ENCODE data around the gene RETREG2.

The RETREG2 gene

GRCh38 chr2:219204425-219205164 is 26.5 kb downstream of the RETREG2 start:
- Histone ChIP-seq H3K23ac (ENCODE audit: low read depth, low read length, poor library complexity) (no peak overlapping the region), H4K8ac (ENCODE audit: low read depth, low read length) (no peak overlapping the region)

DNA sequence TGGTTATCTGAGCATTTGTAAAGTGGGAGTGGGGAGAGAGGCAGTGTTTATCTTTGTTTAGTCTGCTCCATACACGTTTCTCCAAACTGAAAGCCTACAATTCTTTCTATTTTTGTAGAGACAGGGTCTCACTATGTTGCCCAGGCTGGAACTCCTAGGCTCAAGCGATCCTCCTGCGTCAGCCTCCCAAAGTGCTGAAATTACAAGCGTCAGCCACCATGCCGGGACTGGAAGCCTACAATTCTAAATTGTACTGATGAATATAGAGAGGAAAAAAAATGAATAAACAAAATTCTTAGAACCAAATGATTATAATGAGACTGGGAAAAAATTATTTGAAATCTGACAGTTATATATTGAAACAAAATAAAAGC is 27.1 kb downstream of the RETREG2 start:
- no peak overlapping the region for H2AFZ ChIP-seq (ENCODE audit: low read length)

More at GRCh38 chr2:219204425-219205164, 26.5 kb downstream of the RETREG2 start:
- Histone ChIP-seq H3K79me1 (ENCODE audit: low read depth, low read length) (no peaks in the 10 kb centered on the region), H3K27ac (replicated peaks; ENCODE audit: low read length) (no peak overlapping the region), H3K36me3 (replicated peaks in 1 of 2; ENCODE audit: control insufficient read depth in 2 of 2, insufficient read depth in 2 of 2, low read length in 2 of 2) (peaks cover 14 to 18% of the 10 kb centered on the region in 2 donors), H2BK15ac (ENCODE audit: low read length) (no peak overlapping the region), H3K9ac (ENCODE audit: low read depth, low read length, poor library complexity) (no peak overlapping the region), H3K4me2 (ENCODE audit: insufficient read depth, low read length, poor library complexity, severe bottlenecking) (no peak overlapping the region), H2BK5ac (ENCODE audit: low read length) (no peak overlapping the region), H3K27me3 (ENCODE audit: control insufficient read depth in 3 of 3, insufficient read depth in 3 of 3, low read depth in 1 of 3, low read length in 3 of 3) (no peaks in the 10 kb centered on the region), H2BK120ac (ENCODE audit: low read depth, low read length) (no peak overlapping the region), H2AFZ (ENCODE audit: low read length) (no peak overlapping the region), H2BK12ac (ENCODE audit: low read length) (no peak overlapping the region), H3K9me3 (replicated peaks in 1 of 2; ENCODE audit: control insufficient read depth in 2 of 2, insufficient read depth in 1 of 2, low read depth in 1 of 2, low read length in 2 of 2) (peaks cover 0 to 2% of the 10 kb centered on the region in 2 donors), H3K18ac (ENCODE audit: low read length) (no peak overlapping the region), H3K14ac (ENCODE audit: low read length) (no peak overlapping the region), H3K4ac (ENCODE audit: low read length) (no peak overlapping the region), H4K91ac (ENCODE audit: low read depth, low read length, poor library complexity) (no peak overlapping the region), H3K4me3 (ENCODE audit: low read length in 2 of 2) (no peak overlapping the region), H3K4me1 (ENCODE audit: control insufficient read depth in 2 of 2, insufficient read depth in 1 of 2, low read depth in 1 of 2, low read length in 2 of 2) (peaks cover 7 to 8% of the 10 kb centered on the region in 2 donors), H2AK5ac (ENCODE audit: low read depth, low read length) (no peak overlapping the region)
- no CpG with 5 or more reads among the region's 7 CpGs for WGBS, 2 donors (ENCODE audit: extremely low coverage in 2 of 2, insufficient read length in 2 of 2, insufficient replicate concordance in 1 of 2)
- no peak for DNase-seq (ENCODE audit: low spot score)

DNA sequence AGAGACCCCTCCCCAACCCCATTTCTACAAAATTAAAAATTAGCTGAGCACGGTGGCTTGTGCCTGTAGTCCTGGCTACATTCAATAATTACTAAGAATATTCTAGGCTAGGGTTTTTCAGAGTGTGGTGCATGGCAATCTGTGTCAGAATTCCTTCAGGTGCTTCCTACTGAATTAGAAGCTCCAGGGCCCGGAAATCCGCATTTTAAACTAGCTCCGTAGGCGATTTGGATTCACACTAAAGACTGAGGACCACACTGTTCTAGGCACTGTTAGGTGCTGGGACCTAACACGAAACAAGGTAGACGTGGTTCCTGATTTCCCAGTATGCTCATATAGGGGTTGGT is 27.9 kb downstream of the RETREG2 start:
- no peak overlapping the region for H3K23ac ChIP-seq (ENCODE audit: low read depth, low read length, poor library complexity)
- H3K9me3 ChIP-seq (replicated peaks in 1 of 2; ENCODE audit: control insufficient read depth in 2 of 2, insufficient read depth in 1 of 2, low read depth in 1 of 2, low read length in 2 of 2): peaks cover 0 to 2% of the 10 kb centered on the region in 2 donors
- H3K14ac ChIP-seq (ENCODE audit: low read length): no peak overlapping the region
- no peak overlapping the region for H4K91ac ChIP-seq (ENCODE audit: low read depth, low read length, poor library complexity)
- no peak overlapping the region for H2AK5ac ChIP-seq (ENCODE audit: low read depth, low read length)
- peaks cover 23 to 31% of the 10 kb centered on the region in 2 donors for H3K36me3 ChIP-seq (replicated peaks in 1 of 2; ENCODE audit: control insufficient read depth in 2 of 2, insufficient read depth in 2 of 2, low read length in 2 of 2)
- H3K18ac ChIP-seq (ENCODE audit: low read length): no peak overlapping the region
- H3K4me3 ChIP-seq (ENCODE audit: low read length in 2 of 2): peak overlapping the region; percentile 54 to 88
- no peak overlapping the region for H2BK15ac ChIP-seq (ENCODE audit: low read length)
- peak overlapping the region; percentile 96 for H2AFZ ChIP-seq (ENCODE audit: low read length)
- no peak overlapping the region for H3K9ac ChIP-seq (ENCODE audit: low read depth, low read length, poor library complexity)
- DNase-seq (ENCODE audit: low spot score): no peak
- peaks cover 7 to 8% of the 10 kb centered on the region in 2 donors for H3K4me1 ChIP-seq (ENCODE audit: control insufficient read depth in 2 of 2, insufficient read depth in 1 of 2, low read depth in 1 of 2, low read length in 2 of 2)
- no peaks in the 10 kb centered on the region for H3K27me3 ChIP-seq (ENCODE audit: control insufficient read depth in 3 of 3, insufficient read depth in 3 of 3, low read depth in 1 of 3, low read length in 3 of 3)
- H2BK120ac ChIP-seq (ENCODE audit: low read depth, low read length): no peak overlapping the region
- H3K79me1 ChIP-seq (ENCODE audit: low read depth, low read length): no peaks in the 10 kb centered on the region
- no peak overlapping the region for H4K8ac ChIP-seq (ENCODE audit: low read depth, low read length)
- H2BK5ac ChIP-seq (ENCODE audit: low read length): no peak overlapping the region
- H3K4ac ChIP-seq (ENCODE audit: low read length): no peak overlapping the region
- no CpG with 5 or more reads among the region's 7 CpGs for WGBS, 2 donors (ENCODE audit: extremely low coverage in 2 of 2, insufficient read length in 2 of 2, insufficient replicate concordance in 1 of 2)
- H2BK12ac ChIP-seq (ENCODE audit: low read length): no peak overlapping the region
- H3K4me2 ChIP-seq (ENCODE audit: insufficient read depth, low read length, poor library complexity, severe bottlenecking): peak overlapping the region; percentile 57
- no peak overlapping the region for H3K27ac ChIP-seq (replicated peaks; ENCODE audit: low read length)

More for the DNA sequence above, 27.1 kb downstream of the RETREG2 start:
- Histone ChIP-seq H3K79me1 (ENCODE audit: low read depth, low read length) (no peaks in the 10 kb centered on the region), H3K9ac (ENCODE audit: low read depth, low read length, poor library complexity) (no peak overlapping the region), H2BK5ac (ENCODE audit: low read length) (no peak overlapping the region), H4K8ac (ENCODE audit: low read depth, low read length) (no peak overlapping the region), H2AK5ac (ENCODE audit: low read depth, low read length) (no peak overlapping the region), H3K27me3 (ENCODE audit: control insufficient read depth in 3 of 3, insufficient read depth in 3 of 3, low read depth in 1 of 3, low read length in 3 of 3) (no peaks in the 10 kb centered on the region), H3K14ac (ENCODE audit: low read length) (no peak overlapping the region), H3K18ac (ENCODE audit: low read length) (no peak overlapping the region), H2BK12ac (ENCODE audit: low read length) (no peak overlapping the region), H2BK120ac (ENCODE audit: low read depth, low read length) (no peak overlapping the region), H3K4me2 (ENCODE audit: insufficient read depth, low read length, poor library complexity, severe bottlenecking) (no peak overlapping the region), H3K9me3 (replicated peaks in 1 of 2; ENCODE audit: control insufficient read depth in 2 of 2, insufficient read depth in 1 of 2, low read depth in 1 of 2, low read length in 2 of 2) (peaks cover 0 to 2% of the 10 kb centered on the region in 2 donors), H3K27ac (replicated peaks; ENCODE audit: low read length) (no peak overlapping the region), H2BK15ac (ENCODE audit: low read length) (no peak overlapping the region), H3K4ac (ENCODE audit: low read length) (no peak overlapping the region), H3K36me3 (replicated peaks in 1 of 2; ENCODE audit: control insufficient read depth in 2 of 2, insufficient read depth in 2 of 2, low read length in 2 of 2) (peaks cover 17 to 23% of the 10 kb centered on the region in 2 donors), H4K91ac (ENCODE audit: low read depth, low read length, poor library complexity) (no peak overlapping the region), H3K23ac (ENCODE audit: low read depth, low read length, poor library complexity) (no peak overlapping the region), H3K4me1 (ENCODE audit: control insufficient read depth in 2 of 2, insufficient read depth in 1 of 2, low read depth in 1 of 2, low read length in 2 of 2) (peaks cover 7 to 8% of the 10 kb centered on the region in 2 donors), H3K4me3 (ENCODE audit: low read length in 2 of 2) (no peak overlapping the region)
- WGBS, 2 donors (ENCODE audit: extremely low coverage in 2 of 2, insufficient read length in 2 of 2, insufficient replicate concordance in 1 of 2): no CpG with 5 or more reads among the region's 5 CpGs
- no peak for DNase-seq (ENCODE audit: low spot score)

GRCh38 chr2:219206328-219207133 is 28.5 kb downstream of the RETREG2 start, which contains the start of gene ZFAND2B:
TSS of gene ZFAND2B (plus strand) at chr2:219206782. CDS start at chr2:219206988, 206 bp downstream.
- Histone ChIP-seq H4K91ac (ENCODE audit: low read depth, low read length, poor library complexity) (no peak within 1 kb of the TSS), H3K27ac (replicated peaks; ENCODE audit: low read length) (peak within 1 kb of the TSS; percentile 93), H2AFZ (ENCODE audit: low read length) (peak within 1 kb of the TSS; percentile 96), H2AK5ac (ENCODE audit: low read depth, low read length) (no peak within 1 kb of the TSS), H2BK120ac (ENCODE audit: low read depth, low read length) (no peak within 1 kb of the TSS), H3K4me3 (ENCODE audit: low read length in 2 of 2) (peak within 1 kb of the TSS; percentile 54 to 88), H2BK5ac (ENCODE audit: low read length) (no peak within 1 kb of the TSS), H4K8ac (ENCODE audit: low read depth, low read length) (no peak within 1 kb of the TSS), H3K79me1 (ENCODE audit: low read depth, low read length) (no peaks in the 10 kb centered on the region), H3K4me2 (ENCODE audit: insufficient read depth, low read length, poor library complexity, severe bottlenecking) (peak within 1 kb of the TSS; percentile 57), H3K14ac (ENCODE audit: low read length) (no peak within 1 kb of the TSS), H3K4me1 (ENCODE audit: control insufficient read depth in 2 of 2, insufficient read depth in 1 of 2, low read depth in 1 of 2, low read length in 2 of 2) (peaks cover 7 to 8% of the 10 kb centered on the region in 2 donors), H3K18ac (ENCODE audit: low read length) (peak within 1 kb of the TSS; percentile 98), H3K9ac (ENCODE audit: low read depth, low read length, poor library complexity) (peak within 1 kb of the TSS; percentile 85), H2BK15ac (ENCODE audit: low read length) (no peak within 1 kb of the TSS), H3K23ac (ENCODE audit: low read depth, low read length, poor library complexity) (no peak within 1 kb of the TSS), H3K4ac (ENCODE audit: low read length) (no peak within 1 kb of the TSS), H3K36me3 (replicated peaks in 1 of 2; ENCODE audit: control insufficient read depth in 2 of 2, insufficient read depth in 2 of 2, low read length in 2 of 2) (peaks cover 26 to 36% of the 10 kb centered on the region in 2 donors), H3K27me3 (ENCODE audit: control insufficient read depth in 3 of 3, insufficient read depth in 3 of 3, low read depth in 1 of 3, low read length in 3 of 3) (no peaks in the 10 kb centered on the region), H2BK12ac (ENCODE audit: low read length) (no peak within 1 kb of the TSS), H3K9me3 (replicated peaks in 1 of 2; ENCODE audit: control insufficient read depth in 2 of 2, insufficient read depth in 1 of 2, low read depth in 1 of 2, low read length in 2 of 2) (peaks cover 0 to 2% of the 10 kb centered on the region in 2 donors)
- peak; percentile 95 for DNase-seq (ENCODE audit: low spot score)
- no CpG with 5 or more reads among the region's 76 CpGs for WGBS, 2 donors (ENCODE audit: extremely low coverage in 2 of 2, insufficient read length in 2 of 2, insufficient replicate concordance in 1 of 2)
